Brain microvascular endothelial cell (primary cell): Measurements from ENCODE around the gene BARHL2.

Experiments
- DNase-seq: peaks from one replicate; pipeline ENCODE4 v3.0.0-alpha.2; 2020
- H3K27ac ChIP-seq: fragments of 250-450 bp; sonication (Bioruptor Pico); 2 replicates; pipeline ENCODE4 v1.5.1; 2020; ENCODE audit warnings: mild to moderate bottlenecking, moderate library complexity
- H3K27me3 ChIP-seq: fragments of 250-450 bp; sonication (Bioruptor Pico); replicated peaks from 2 replicates; pipeline ENCODE4 v1.5.1; 2020; ENCODE audit warnings: mild to moderate bottlenecking
- H3K36me3 ChIP-seq: fragments of 250-450 bp; sonication (Bioruptor Pico); replicated peaks from 2 replicates; pipeline ENCODE4 v1.5.1; 2020; ENCODE audit warnings: mild to moderate bottlenecking
- H3K4me3 ChIP-seq: 2 replicates; pipeline ENCODE4 v1.5.1; 2011; ENCODE audit warnings: low read depth, mild to moderate bottlenecking, control low read depth, low read length, moderate library complexity
- in situ Hi-C: cut with HindIII; loops from 2 replicates; pipeline ENCODE4 v1.10.0; 2017; ENCODE audit warnings: low sequenced_read_pairs, low pct_ligation_motif_present
- TF ChIP-seq, protein P1 (sequence below): IDR thresholded peaks from 2 replicates; pipeline ENCODE4 v1.5.1; 2011; ENCODE audit warnings: low read depth, mild to moderate bottlenecking, moderate library complexity, low read length, control low read depth, inconsistent platforms; ENCODE audit errors: missing control alignments

The BARHL2 gene

DNA sequence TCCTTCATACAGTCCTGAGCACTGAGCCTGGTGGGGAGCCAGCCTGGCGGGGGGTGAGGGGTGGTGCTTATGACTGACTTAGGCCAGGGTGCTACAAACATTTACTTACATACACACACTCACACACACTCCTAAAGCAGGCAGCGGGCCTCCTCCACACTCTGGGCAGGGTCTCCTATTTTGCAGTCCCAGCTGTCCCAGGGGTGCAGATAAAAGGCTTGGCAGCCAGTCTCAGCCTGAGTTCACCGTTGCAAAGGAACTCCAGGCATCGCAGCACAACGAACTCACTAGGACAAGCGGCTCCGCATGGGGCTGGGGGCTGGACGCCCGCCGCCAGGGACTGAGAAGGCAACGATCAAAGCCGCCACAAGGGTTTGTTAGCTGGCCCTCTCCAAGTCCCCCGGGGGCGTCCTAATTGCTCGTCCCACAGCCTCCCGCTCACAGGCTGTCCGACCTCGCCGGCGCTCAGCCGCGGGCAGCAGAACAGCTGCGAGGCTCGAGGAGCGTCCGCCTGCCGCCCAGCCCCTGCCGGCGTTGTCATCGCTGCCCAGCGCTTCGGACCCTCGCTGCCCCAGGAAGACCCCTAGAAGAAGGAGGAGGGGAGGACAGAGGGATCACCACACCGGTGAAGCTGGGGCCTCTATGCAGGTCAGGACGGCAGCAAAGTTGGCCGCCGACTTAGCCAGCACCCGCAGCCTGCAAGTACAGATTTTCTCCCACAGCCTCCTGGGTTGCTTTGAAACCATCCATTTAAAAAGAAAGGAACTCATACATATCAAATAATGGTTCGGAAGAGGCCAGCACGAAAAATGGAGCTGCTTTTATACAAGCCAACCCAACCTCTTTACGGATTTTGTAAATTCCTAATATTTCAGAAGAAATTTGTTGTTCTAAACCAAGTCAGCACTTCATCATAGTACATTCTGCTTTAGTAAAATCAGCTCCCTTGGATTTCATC, 6.2 kb downstream of the BARHL2 start:
- H3K27ac ChIP-seq = no peak overlapping the region
- no peak overlapping the region for H3K4me3 ChIP-seq
- no peaks in the 10 kb centered on the region for H3K36me3 ChIP-seq
- H3K27me3 ChIP-seq = peaks cover 89% of the 10 kb centered on the region
- no peak for DNase-seq
- TF ChIP-seq, protein P1, sequence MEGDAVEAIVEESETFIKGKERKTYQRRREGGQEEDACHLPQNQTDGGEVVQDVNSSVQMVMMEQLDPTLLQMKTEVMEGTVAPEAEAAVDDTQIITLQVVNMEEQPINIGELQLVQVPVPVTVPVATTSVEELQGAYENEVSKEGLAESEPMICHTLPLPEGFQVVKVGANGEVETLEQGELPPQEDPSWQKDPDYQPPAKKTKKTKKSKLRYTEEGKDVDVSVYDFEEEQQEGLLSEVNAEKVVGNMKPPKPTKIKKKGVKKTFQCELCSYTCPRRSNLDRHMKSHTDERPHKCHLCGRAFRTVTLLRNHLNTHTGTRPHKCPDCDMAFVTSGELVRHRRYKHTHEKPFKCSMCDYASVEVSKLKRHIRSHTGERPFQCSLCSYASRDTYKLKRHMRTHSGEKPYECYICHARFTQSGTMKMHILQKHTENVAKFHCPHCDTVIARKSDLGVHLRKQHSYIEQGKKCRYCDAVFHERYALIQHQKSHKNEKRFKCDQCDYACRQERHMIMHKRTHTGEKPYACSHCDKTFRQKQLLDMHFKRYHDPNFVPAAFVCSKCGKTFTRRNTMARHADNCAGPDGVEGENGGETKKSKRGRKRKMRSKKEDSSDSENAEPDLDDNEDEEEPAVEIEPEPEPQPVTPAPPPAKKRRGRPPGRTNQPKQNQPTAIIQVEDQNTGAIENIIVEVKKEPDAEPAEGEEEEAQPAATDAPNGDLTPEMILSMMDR = no peak
- in situ Hi-C loops = no loop called here

DNA sequence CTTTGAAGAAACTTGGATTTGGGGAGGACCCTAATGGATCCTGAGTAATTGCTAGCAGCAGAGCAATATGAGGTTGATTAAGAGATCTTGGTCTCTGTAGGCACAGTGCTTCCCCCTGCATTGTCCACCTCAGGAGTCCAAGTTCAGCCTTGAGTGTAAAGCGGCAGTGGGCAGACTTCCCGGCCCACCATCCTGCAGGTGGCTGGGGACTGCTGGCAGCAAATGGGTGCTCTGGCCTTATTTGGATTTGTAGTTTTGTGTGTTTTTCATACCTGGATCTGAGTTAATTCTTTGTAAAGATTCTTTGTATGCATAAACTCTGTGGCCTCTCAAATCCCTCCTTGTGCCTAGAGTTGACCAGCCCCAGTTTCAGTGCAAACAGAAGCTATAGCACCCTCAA, 7.6 kb downstream of the BARHL2 start:
- in situ Hi-C loops = no loop called here
- DNase-seq = no peak
- no peak overlapping the region for H3K4me3 ChIP-seq
- peaks cover 91% of the 10 kb centered on the region for H3K27me3 ChIP-seq
- H3K36me3 ChIP-seq = no peaks in the 10 kb centered on the region
- no peak overlapping the region for H3K27ac ChIP-seq
- TF ChIP-seq, protein P1 = no peak

GRCh38 chr1:90708826-90709225, 8.3 kb downstream of the BARHL2 start:
- in situ Hi-C loops = no loop called here
- no peak overlapping the region for H3K4me3 ChIP-seq
- DNase-seq = no peak
- H3K27ac ChIP-seq = no peak overlapping the region
- H3K27me3 ChIP-seq = peaks cover 84% of the 10 kb centered on the region
- H3K36me3 ChIP-seq = no peaks in the 10 kb centered on the region
- TF ChIP-seq, protein P1 = no peak

GRCh38 chr1:90708236-90708786, 8.8 kb downstream of the BARHL2 start:
- no peak overlapping the region for H3K27ac ChIP-seq
- TF ChIP-seq, protein P1 = no peak
- H3K4me3 ChIP-seq = no peak overlapping the region
- H3K36me3 ChIP-seq = no peaks in the 10 kb centered on the region
- DNase-seq = no peak
- in situ Hi-C loops = no loop called here
- peaks cover 79% of the 10 kb centered on the region for H3K27me3 ChIP-seq

GRCh38 chr1:90707363-90707710, 9.8 kb downstream of the BARHL2 start:
- no peak overlapping the region for H3K4me3 ChIP-seq
- DNase-seq = no peak
- TF ChIP-seq, protein P1 = no peak
- no peaks in the 10 kb centered on the region for H3K36me3 ChIP-seq
- peaks cover 69% of the 10 kb centered on the region for H3K27me3 ChIP-seq
- in situ Hi-C loops = no loop called here
- H3K27ac ChIP-seq = no peak overlapping the region
